Measurements from ENCODE around the gene RTN4RL1.

- TF ChIP-seq CTCF (conservative IDR thresholded peaks at IDR 0.05; ENCODE audit: low read length) (no peak), EZH2phosphoT487 (IDR thresholded peaks at IDR 0.05; ENCODE audit: borderline replicate concordance, low read depth, low read length) (no peak)
Observed at GRCh38 chr17:1970843-1971384, 54.2 kb downstream of the RTN4RL1 start.
